ENCODE data around the gene ASIC2.

DNA sequence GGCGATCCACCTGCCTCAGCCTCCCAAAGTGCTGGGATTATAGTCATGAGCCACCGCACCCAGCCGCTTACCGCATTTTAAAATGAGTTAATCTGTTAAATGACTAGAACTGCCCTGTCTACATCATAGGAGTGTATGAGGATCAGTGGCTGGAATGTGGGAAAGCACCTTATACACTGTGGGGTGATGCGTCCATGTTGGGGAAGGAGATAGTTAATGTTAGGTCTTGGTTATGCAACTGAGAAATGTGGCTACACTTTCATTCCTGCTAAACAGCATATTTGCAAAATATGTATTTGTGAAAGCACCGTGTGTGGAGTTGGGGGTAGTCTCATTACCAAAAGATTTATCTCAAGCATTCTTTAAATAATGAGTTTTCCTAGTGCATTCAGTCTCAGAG lies 193.8 kb downstream of the ASIC2 start:
- TF ChIP-seq, protein P1, sequence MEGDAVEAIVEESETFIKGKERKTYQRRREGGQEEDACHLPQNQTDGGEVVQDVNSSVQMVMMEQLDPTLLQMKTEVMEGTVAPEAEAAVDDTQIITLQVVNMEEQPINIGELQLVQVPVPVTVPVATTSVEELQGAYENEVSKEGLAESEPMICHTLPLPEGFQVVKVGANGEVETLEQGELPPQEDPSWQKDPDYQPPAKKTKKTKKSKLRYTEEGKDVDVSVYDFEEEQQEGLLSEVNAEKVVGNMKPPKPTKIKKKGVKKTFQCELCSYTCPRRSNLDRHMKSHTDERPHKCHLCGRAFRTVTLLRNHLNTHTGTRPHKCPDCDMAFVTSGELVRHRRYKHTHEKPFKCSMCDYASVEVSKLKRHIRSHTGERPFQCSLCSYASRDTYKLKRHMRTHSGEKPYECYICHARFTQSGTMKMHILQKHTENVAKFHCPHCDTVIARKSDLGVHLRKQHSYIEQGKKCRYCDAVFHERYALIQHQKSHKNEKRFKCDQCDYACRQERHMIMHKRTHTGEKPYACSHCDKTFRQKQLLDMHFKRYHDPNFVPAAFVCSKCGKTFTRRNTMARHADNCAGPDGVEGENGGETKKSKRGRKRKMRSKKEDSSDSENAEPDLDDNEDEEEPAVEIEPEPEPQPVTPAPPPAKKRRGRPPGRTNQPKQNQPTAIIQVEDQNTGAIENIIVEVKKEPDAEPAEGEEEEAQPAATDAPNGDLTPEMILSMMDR (IDR thresholded peaks at IDR 0.05), result no peak
- no peak for TF ChIP-seq POLR2AphosphoS5 (IDR thresholded peaks at IDR 0.05)
- TF ChIP-seq POLR2A (IDR thresholded peaks at IDR 0.05), result no peak
- TF ChIP-seq EP300 (IDR thresholded peaks at IDR 0.05), result no peak

All from sigmoid colon (tissue), 4 donors.